A549 (cell line): ENCODE results near the gene FLACC1.

Experiments
- CHD2 ChIP-seq: fragments of 150-350 bp; IDR thresholded peaks from 2 replicates; pipeline ENCODE4 v1.6.1; 2014; ENCODE audit warnings: low read length; ENCODE audit not compliant: partially characterized antibody
- JUN ChIP-seq, 2 experiments: fragments of >200 bp; sonication (Bioruptor Twin); formaldehyde crosslinking; IDR thresholded peaks; 2 replicates in 1 of 2; 3 replicates in 1 of 2; pipeline ENCODE4 v1.6.1; 2016 to 2017
- RAD21 ChIP-seq, 2 experiments: fragments of >200 bp in 1 of 2; sonication (Bioruptor Twin) in 1 of 2; formaldehyde crosslinking in 1 of 2; IDR thresholded peaks in 1 of 2; conservative IDR thresholded peaks in 1 of 2; 2 replicates in 1 of 2; 3 replicates in 1 of 2; pipeline ENCODE4 v1.6.1; 2012 to 2018; ENCODE audit warnings: inconsistent platforms in 1 of 2
- RCOR1 ChIP-seq: fragments of 150-350 bp; IDR thresholded peaks from 2 replicates; pipeline ENCODE4 v1.6.1; 2014; ENCODE audit warnings: antibody characterized with exemption, low read length, low read depth

GRCh38 chr2:201248288-201248844, 108.8 kb downstream of the FLACC1 start:
- TF ChIP-seq RAD21 (conservative IDR thresholded peaks at IDR 0.05 in 1 of 2, IDR thresholded peaks at IDR 0.05 in 1 of 2): no peak
- no peak for TF ChIP-seq RCOR1
- no peak for TF ChIP-seq JUN (IDR thresholded peaks at IDR 0.05)
- no peak for TF ChIP-seq CHD2
